K562 (cell line): Measurements from ENCODE around the gene IMMP2L. TPM values are rescaled to one million over a fixed set of nuclear protein-coding genes. Genes with fewer than 3 reads are reported as not detected.

ENCODE experiments used
- BRD4 ChIP-seq: fragments of 200-600 bp; sonication (generic); IDR thresholded peaks from 2 replicates; pipeline ENCODE4 v1.6.1; 2017; ENCODE audit warnings: inconsistent platforms
- CBX5 ChIP-seq: IDR thresholded peaks from 2 replicates; pipeline ENCODE4 v1.6.1; 2014; ENCODE audit warnings: low read depth, borderline replicate concordance
- CC2D1A ChIP-seq: fragments of 450-650 bp; IDR thresholded peaks from 2 replicates; pipeline ENCODE4 v1.6.1; 2017; ENCODE audit warnings: mild to moderate bottlenecking
- CEBPZ ChIP-seq: fragments of 150-350 bp; IDR thresholded peaks from 2 replicates; pipeline ENCODE4 v1.6.1; 2014; ENCODE audit warnings: low read depth, mild to moderate bottlenecking, low read length, borderline replicate concordance
- HDAC6 ChIP-seq: IDR thresholded peaks from 2 replicates; pipeline ENCODE4 v1.6.1; 2012; ENCODE audit warnings: low read depth, mild to moderate bottlenecking, control low read depth, inconsistent platforms, low read length, moderate library complexity
- HLTF ChIP-seq: fragments of 450-650 bp; IDR thresholded peaks from 2 replicates; pipeline ENCODE4 v1.6.1; 2016
- MYNN ChIP-seq, 2 experiments: sonication (generic); formaldehyde crosslinking in 1 of 2; IDR thresholded peaks; 2 replicates each; pipeline versions ENCODE4 v1.5.0 to v1.6.1; 2016 to 2020; ENCODE audit warnings: antibody characterized with exemption in 1 of 2, missing genetic modification reagents in 1 of 2
- NCOA4 ChIP-seq: fragments of 450-650 bp; IDR thresholded peaks from 2 replicates; pipeline ENCODE4 v1.6.1; 2018; ENCODE audit warnings: mild to moderate bottlenecking; ENCODE audit not compliant: partially characterized antibody
- NCOA6 ChIP-seq: fragments of 450-650 bp; IDR thresholded peaks from 2 replicates; pipeline ENCODE4 v1.6.1; 2017; ENCODE audit warnings: mild to moderate bottlenecking
- NR2C2 ChIP-seq, 2 experiments: fragments of 200-800 bp in 1 of 2; sonication (Bioruptor generic) in 1 of 2; sonication (generic) in 1 of 2; formaldehyde crosslinking in 1 of 2; IDR thresholded peaks; 2 replicates each; pipeline versions ENCODE4 v1.6.1 to v1.8.0; 2016 to 2022; ENCODE audit warnings: mild to moderate bottlenecking in 1 of 2, missing compliant biosample characterization in 1 of 2, missing genetic modification characterization in 1 of 2, missing genetic modification reagents in 1 of 2
- PHF20 ChIP-seq: fragments of 450-650 bp; IDR thresholded peaks from 2 replicates; pipeline ENCODE4 v1.6.1; 2018; ENCODE audit not compliant: partially characterized antibody
- PURB ChIP-seq: sonication (generic); formaldehyde crosslinking; IDR thresholded peaks from 2 replicates; pipeline ENCODE4 v1.9.0; 2021; ENCODE audit warnings: low read depth, mild to moderate bottlenecking, missing genetic modification reagents
- RBM15 ChIP-seq: fragments of 200-400 bp; formaldehyde crosslinking; IDR thresholded peaks from 2 replicates; pipeline ENCODE4 v1.6.1; 2018; ENCODE audit warnings: mild to moderate bottlenecking, low read length, moderate library complexity; ENCODE audit not compliant: insufficient read depth
- SPI1 ChIP-seq: IDR thresholded peaks from 2 replicates; pipeline ENCODE4 v1.6.1; 2011; ENCODE audit warnings: low read depth, low read length, control low read depth, borderline replicate concordance
- SREBF2 ChIP-seq: sonication (generic); formaldehyde crosslinking; IDR thresholded peaks from 2 replicates; pipeline ENCODE4 v1.4.0; 2020; ENCODE audit warnings: mild to moderate bottlenecking, missing genetic modification reagents
- ZBTB33 ChIP-seq: sonication (generic); formaldehyde crosslinking; IDR thresholded peaks from 2 replicates; pipeline ENCODE4 v1.8.1; 2023; ENCODE audit warnings: mild to moderate bottlenecking, missing genetic modification reagents
- ZSCAN29 ChIP-seq: fragments of 450-650 bp; IDR thresholded peaks from 2 replicates; pipeline ENCODE4 v1.6.1; 2017
- polyA plus RNA-seq, 8 experiments: library from polyadenylated mRNA; depleted of rRNA in 4 of 8; stranded (reverse) in 5 of 8; unstranded in 3 of 8; fragments of >200 nt; fragmentation: Nextera tagmentation in 2 of 8; fragmentation: Illumina TruSeq in 1 of 8; extraction: Ambion mirVana in 2 of 8; extraction: Trizol in 1 of 8; gene quantifications; 2 replicates each; pipeline versions ENCODE4 v1.2.1 to v1.2.3, GENCODE V29; 2011 to 2014; ENCODE audit warnings: inconsistent platforms in 1 of 8, missing spikeins in 1 of 8
- total RNA-seq, 7 experiments: library from RNA; depleted of rRNA in 6 of 7; stranded (reverse); fragments of >200 nt in 6 of 7; fragmentation: Illumina TruSeq in 2 of 7; extraction: Trizol in 2 of 7; gene quantifications; 2 replicates each; pipeline versions ENCODE4 v1.2.1 to v1.2.3, GENCODE V29; 2011 to 2021; ENCODE audit warnings: low replicate concordance in 1 of 7
- TF ChIP-seq, protein P1 (sequence below): fragments of 250-450 bp; sonication (Bioruptor Pico); IDR thresholded peaks from 2 replicates; pipeline ENCODE4 v1.5.0; 2021; ENCODE audit warnings: mild to moderate bottlenecking, borderline replicate concordance
- TF ChIP-seq, protein P2 (sequence below): sonication (generic); formaldehyde crosslinking; IDR thresholded peaks from 2 replicates; pipeline ENCODE4 v1.8.0; 2023; ENCODE audit warnings: mild to moderate bottlenecking, missing genetic modification reagents

IMMP2L gene
- total and polyA plus RNA-seq, 9 of the 15 experiments (the other 6 are each of a cell fraction or from before 2014, with no cell fraction given): 29.7 to 116 (median 53.0) TPM

DNA sequence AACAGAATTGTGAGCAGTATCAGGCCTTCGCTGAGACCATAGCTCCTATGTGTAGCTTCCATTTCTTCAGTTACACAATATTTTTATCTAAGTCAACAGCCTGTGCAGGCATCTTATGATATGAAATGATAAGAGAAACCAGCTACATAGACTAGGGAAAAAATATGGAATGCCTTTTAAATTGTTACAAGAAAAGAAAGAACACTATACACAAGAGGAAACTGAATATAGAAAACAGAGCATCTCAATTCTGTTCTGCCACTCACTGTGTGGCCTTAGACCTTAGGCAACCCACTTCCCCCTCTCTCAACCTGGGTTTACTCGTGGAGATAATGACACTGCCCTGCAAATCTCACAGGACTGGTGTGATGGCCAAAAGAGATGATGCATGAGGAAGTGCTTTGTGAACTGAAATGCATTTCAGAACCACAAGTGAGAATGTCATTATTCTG, 338.5 kb downstream of the IMMP2L start (continued):
- no peak for TF ChIP-seq SREBF2 (CRISPR knock-in tag)
- TF ChIP-seq, protein P1, sequence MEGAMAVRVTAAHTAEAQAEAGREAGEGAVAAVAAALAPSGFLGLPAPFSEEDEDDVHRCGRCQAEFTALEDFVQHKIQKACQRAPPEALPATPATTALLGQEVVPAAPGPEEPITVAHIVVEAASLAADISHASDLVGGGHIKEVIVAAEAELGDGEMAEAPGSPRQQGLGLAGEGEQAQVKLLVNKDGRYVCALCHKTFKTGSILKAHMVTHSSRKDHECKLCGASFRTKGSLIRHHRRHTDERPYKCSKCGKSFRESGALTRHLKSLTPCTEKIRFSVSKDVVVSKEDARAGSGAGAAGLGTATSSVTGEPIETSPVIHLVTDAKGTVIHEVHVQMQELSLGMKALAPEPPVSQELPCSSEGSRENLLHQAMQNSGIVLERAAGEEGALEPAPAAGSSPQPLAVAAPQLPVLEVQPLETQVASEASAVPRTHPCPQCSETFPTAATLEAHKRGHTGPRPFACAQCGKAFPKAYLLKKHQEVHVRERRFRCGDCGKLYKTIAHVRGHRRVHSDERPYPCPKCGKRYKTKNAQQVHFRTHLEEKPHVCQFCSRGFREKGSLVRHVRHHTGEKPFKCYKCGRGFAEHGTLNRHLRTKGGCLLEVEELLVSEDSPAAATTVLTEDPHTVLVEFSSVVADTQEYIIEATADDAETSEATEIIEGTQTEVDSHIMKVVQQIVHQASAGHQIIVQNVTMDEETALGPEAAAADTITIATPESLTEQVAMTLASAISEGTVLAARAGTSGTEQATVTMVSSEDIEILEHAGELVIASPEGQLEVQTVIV (CRISPR knock-in tag): no peak
- peak; percentile 65; the same call in 1 of the 2 replicates for TF ChIP-seq MYNN (IDR thresholded peaks at IDR 0.05)
- no peak for TF ChIP-seq MYNN (CRISPR knock-in tag; IDR thresholded peaks at IDR 0.05)
- TF ChIP-seq NCOA4: no peak
- no peak for TF ChIP-seq ZSCAN29
- no peak for TF ChIP-seq PHF20
- TF ChIP-seq BRD4: no peak
- no peak for TF ChIP-seq PURB (CRISPR knock-in tag)
- TF ChIP-seq NR2C2 (CRISPR knock-in tag; IDR thresholded peaks at IDR 0.05): no peak
- 0 out of 2 replicates have a peak, but pooled peaks have one; percentile 18 for TF ChIP-seq NR2C2 (tag; IDR thresholded peaks at IDR 0.05)
- no peak for TF ChIP-seq HLTF
- TF ChIP-seq NCOA6: no peak
- TF ChIP-seq ZBTB33 (CRISPR knock-in tag): 0 out of 2 replicates have a peak, but pooled peaks have one; percentile 13
- TF ChIP-seq, protein P2, sequence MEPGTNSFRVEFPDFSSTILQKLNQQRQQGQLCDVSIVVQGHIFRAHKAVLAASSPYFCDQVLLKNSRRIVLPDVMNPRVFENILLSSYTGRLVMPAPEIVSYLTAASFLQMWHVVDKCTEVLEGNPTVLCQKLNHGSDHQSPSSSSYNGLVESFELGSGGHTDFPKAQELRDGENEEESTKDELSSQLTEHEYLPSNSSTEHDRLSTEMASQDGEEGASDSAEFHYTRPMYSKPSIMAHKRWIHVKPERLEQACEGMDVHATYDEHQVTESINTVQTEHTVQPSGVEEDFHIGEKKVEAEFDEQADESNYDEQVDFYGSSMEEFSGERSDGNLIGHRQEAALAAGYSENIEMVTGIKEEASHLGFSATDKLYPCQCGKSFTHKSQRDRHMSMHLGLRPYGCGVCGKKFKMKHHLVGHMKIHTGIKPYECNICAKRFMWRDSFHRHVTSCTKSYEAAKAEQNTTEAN: no peak
- TF ChIP-seq RBM15: no peak
- TF ChIP-seq CEBPZ: no peak
- peak; percentile 79 for TF ChIP-seq CC2D1A
- no peak for TF ChIP-seq HDAC6
- TF ChIP-seq SPI1: peak; percentile 96
- no peak for TF ChIP-seq CBX5
